K562 (cell line): ENCODE data around the gene PDIA5. TPM values are rescaled to one million over a fixed set of nuclear protein-coding genes. Genes with fewer than 3 reads are reported as not detected.

Experiments used
- CREBBP ChIP-seq: IDR thresholded peaks from one replicate; pipeline ENCODE4 v1.6.1; 2012; ENCODE audit warnings: low read depth, mild to moderate bottlenecking, control low read depth, inconsistent platforms, low read length
- FOXJ3 ChIP-seq: sonication (generic); formaldehyde crosslinking; IDR thresholded peaks from 2 replicates; pipeline ENCODE4 v1.4.0; 2020; ENCODE audit warnings: mild to moderate bottlenecking, missing genetic modification reagents
- HDAC3 ChIP-seq: fragments of 450-650 bp; IDR thresholded peaks from 2 replicates; pipeline ENCODE4 v1.6.1; 2018; ENCODE audit warnings: borderline replicate concordance, mild to moderate bottlenecking, moderate library complexity; ENCODE audit not compliant: partially characterized antibody
- TAF1 ChIP-seq: IDR thresholded peaks from 2 replicates; pipeline ENCODE4 v1.6.1; 2011; ENCODE audit warnings: mild to moderate bottlenecking, low read length, moderate library complexity; ENCODE audit not compliant: insufficient read depth, control insufficient read depth, severe bottlenecking; ENCODE audit errors: extremely low read depth
- ZC3H11A ChIP-seq: IDR thresholded peaks from 2 replicates; pipeline ENCODE4 v1.6.1; 2012; ENCODE audit warnings: low read depth, low read length, improper control_type of control experiment
- ZNF695 ChIP-seq: fragments of 450-650 bp; formaldehyde crosslinking; IDR thresholded peaks from 2 replicates; pipeline ENCODE4 v1.4.0; 2020; ENCODE audit warnings: mild to moderate bottlenecking, moderate library complexity
- polyA plus RNA-seq, 8 experiments: library from polyadenylated mRNA; depleted of rRNA in 4 of 8; stranded (reverse) in 5 of 8; unstranded in 3 of 8; fragments of >200 nt; fragmentation: Nextera tagmentation in 2 of 8; fragmentation: Illumina TruSeq in 1 of 8; extraction: Ambion mirVana in 2 of 8; extraction: Trizol in 1 of 8; gene quantifications; 2 replicates each; pipeline versions ENCODE4 v1.2.1 to v1.2.3, GENCODE V29; 2011 to 2014; ENCODE audit warnings: inconsistent platforms in 1 of 8, missing spikeins in 1 of 8
- total RNA-seq, 7 experiments: library from RNA; depleted of rRNA in 6 of 7; stranded (reverse); fragments of >200 nt in 6 of 7; fragmentation: Illumina TruSeq in 2 of 7; extraction: Trizol in 2 of 7; gene quantifications; 2 replicates each; pipeline versions ENCODE4 v1.2.1 to v1.2.3, GENCODE V29; 2011 to 2021; ENCODE audit warnings: low replicate concordance in 1 of 7
- TF ChIP-seq, protein P1 (sequence below): sonication (generic); formaldehyde crosslinking; IDR thresholded peaks from 2 replicates; pipeline ENCODE4 v1.8.1; 2023; ENCODE audit warnings: mild to moderate bottlenecking, missing genetic modification reagents
- TF ChIP-seq, protein P2 (sequence below): sonication (generic); formaldehyde crosslinking; IDR thresholded peaks from 2 replicates; pipeline ENCODE4 v1.8.1; 2022; ENCODE audit warnings: missing genetic modification reagents

The PDIA5 gene
- total and polyA plus RNA-seq, 9 of the 15 experiments (the other 6 are each of a cell fraction or from before 2014, with no cell fraction given), result 3.4 to 31.8 (median 19.6) TPM

DNA sequence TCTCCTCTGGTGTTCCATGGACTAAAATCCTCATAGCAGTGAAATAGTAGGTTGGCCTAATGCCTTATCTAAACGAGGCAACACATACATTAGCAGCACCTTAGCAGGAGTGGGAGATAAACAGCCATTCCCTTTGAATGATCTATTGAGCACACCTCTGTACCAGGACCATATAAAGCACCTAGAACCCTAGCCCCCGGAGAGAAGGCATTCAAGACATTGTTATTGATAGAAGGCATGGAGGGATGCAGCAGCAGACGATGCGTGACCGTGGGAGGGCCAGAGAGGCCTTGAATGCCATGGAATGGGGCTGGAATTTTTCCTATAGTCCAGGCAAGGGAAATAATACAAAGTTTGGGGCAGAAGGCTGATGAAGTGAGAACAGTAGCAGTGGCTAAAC, 32.7 kb upstream of the PDIA5 start (continued):
- TF ChIP-seq, protein P1, sequence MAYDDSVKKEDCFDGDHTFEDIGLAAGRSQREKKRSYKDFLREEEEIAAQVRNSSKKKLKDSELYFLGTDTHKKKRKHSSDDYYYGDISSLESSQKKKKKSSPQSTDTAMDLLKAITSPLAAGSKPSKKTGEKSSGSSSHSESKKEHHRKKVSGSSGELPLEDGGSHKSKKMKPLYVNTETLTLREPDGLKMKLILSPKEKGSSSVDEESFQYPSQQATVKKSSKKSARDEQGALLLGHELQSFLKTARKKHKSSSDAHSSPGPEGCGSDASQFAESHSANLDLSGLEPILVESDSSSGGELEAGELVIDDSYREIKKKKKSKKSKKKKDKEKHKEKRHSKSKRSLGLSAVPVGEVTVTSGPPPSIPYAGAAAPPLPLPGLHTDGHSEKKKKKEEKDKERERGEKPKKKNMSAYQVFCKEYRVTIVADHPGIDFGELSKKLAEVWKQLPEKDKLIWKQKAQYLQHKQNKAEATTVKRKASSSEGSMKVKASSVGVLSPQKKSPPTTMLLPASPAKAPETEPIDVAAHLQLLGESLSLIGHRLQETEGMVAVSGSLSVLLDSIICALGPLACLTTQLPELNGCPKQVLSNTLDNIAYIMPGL (CRISPR knock-in tag), result no peak
- TF ChIP-seq, protein P2, sequence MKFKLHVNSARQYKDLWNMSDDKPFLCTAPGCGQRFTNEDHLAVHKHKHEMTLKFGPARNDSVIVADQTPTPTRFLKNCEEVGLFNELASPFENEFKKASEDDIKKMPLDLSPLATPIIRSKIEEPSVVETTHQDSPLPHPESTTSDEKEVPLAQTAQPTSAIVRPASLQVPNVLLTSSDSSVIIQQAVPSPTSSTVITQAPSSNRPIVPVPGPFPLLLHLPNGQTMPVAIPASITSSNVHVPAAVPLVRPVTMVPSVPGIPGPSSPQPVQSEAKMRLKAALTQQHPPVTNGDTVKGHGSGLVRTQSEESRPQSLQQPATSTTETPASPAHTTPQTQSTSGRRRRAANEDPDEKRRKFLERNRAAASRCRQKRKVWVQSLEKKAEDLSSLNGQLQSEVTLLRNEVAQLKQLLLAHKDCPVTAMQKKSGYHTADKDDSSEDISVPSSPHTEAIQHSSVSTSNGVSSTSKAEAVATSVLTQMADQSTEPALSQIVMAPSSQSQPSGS (CRISPR knock-in tag), result no peak
- TF ChIP-seq TAF1 (no peak), HDAC3 (no peak), ZNF695 (CRISPR knock-in tag) (no peak), FOXJ3 (CRISPR knock-in tag) (no peak), ZC3H11A (no peak), CREBBP (no peak)
- TF ChIP-seq, all 486 proteins: peak for 0
